ENCODE data around the gene ARMC5.

ARMC5 gene

DNA sequence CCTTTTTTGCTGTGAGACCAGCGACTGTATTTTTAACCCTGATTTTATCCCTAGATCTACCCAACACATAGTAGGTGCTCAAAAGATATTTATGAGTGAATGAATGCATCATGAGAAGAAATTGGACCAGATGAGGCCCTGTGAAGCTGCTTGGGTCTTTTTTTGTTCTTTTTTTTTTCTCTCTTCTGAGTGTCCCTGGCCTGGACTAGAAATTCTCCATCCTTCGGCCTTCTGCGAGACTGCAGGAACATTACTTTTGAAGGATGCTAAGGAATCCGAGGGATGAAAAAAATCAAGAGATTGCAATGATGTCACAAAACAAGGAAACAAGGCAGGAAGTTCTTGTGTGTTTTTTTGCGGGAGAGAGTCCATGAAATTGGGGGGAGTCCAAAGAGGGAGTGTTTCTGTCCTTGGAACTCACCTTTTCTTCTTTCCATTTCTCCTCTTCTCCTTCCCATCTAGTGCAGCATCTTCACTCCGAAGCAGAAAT is 49.5 kb downstream of the ARMC5 start:
- intact Hi-C loops (cut with DNase I), result loop anchor here (5.0 kb wide), 1 partner anchor 51 kb away; the partner anchor contains the start of gene ARMC5
- no peak for DNase-seq

DNA sequence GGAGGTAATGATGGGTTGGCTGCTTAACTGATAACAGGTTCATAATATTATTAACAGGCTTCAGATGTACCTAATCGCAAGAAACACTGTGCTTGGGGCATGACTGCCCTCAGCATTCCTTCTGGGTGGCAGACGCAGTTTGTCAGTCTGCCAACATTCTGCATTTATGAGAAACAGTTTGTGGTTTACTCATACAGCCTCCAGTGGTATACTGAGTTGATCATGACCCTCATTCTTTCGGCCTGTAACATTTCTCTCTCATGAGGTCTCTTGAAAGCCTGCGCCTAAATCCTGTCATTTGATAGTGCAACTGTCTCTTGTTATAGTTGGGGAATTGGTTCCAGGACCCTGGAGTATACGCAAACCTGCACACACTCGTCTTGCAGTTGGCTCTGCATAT is 53.8 kb downstream of the ARMC5 start:
- DNase-seq, result no peak
- intact Hi-C loops (cut with DNase I), result no loop called here

DNA sequence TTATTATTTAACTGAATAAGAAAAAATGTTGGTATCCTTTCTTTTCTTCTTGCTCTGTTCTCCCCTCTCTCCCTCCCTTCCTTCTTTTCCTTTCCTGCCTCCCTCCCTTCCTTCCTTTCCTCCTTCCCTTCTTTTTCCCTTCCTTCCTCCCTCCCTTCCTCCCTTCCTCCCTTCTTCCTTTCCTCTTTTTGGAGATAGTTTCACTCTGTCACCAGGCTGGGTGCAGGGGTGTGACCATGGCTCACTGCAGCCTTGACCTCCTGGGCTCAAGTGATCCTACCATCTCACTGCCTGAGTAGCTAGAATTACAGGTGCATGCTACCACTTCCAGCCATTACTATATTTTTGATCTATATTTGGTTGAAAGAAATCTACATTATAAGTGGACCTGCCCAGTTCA is 54.6 kb downstream of the ARMC5 start:
- DNase-seq, result no peak
- intact Hi-C loops (cut with DNase I), result no loop called here
